NCI-H345 treated with DMSO at 0.1 percent for 48 hours (cell line): Measurements from ENCODE around the gene CENPM.

Source experiments
- DNase-seq: peaks from one replicate; lab custom pipeline; 2025; ENCODE audit not compliant: unreplicated experiment; lab: John Stamatoyannopoulos, UW

The CENPM gene

GRCh38 chr22:41915035-41915785 lies 31.7 kb downstream of the CENPM start, which contains the start of gene SHISA8:
Gene SHISA8, minus strand, starts transcription at chr22:41915074. Its CDS starts 407 bp downstream, at chr22:41914667.
- no peak for DNase-seq

GRCh38 chr22:41914611-41915034 lies 32.3 kb downstream of the CENPM start:
- DNase-seq: no peak

- no peak for DNase-seq
Observed at GRCh38 chr22:41913842-41914534, 33.0 kb downstream of the CENPM start.

GRCh38 chr22:41913040-41913719 lies 33.8 kb downstream of the CENPM start:
- DNase-seq: no peak

GRCh38 chr22:41912338-41913039 lies 34.5 kb downstream of the CENPM start:
- no peak for DNase-seq

- no peak for DNase-seq
Observed at GRCh38 chr22:41911001-41911611, 35.8 kb downstream of the CENPM start.

- DNase-seq: no peak
Observed at GRCh38 chr22:41910050-41911000, 36.6 kb downstream of the CENPM start.

GRCh38 chr22:41909310-41910049 lies 37.5 kb downstream of the CENPM start:
- no peak for DNase-seq

GRCh38 chr22:41908411-41909309 lies 38.3 kb downstream of the CENPM start:
- no peak for DNase-seq

GRCh38 chr22:41907436-41908401 lies 39.2 kb downstream of the CENPM start:
- no peak for DNase-seq

GRCh38 chr22:41906822-41907221 lies 40.1 kb downstream of the CENPM start:
- no peak for DNase-seq

GRCh38 chr22:41905411-41906202 lies 41.3 kb downstream of the CENPM start:
- no peak for DNase-seq

GRCh38 chr22:41904450-41905410 lies 42.2 kb downstream of the CENPM start:
- no peak for DNase-seq

- DNase-seq: no peak
Observed at GRCh38 chr22:41902932-41903421, 44.0 kb downstream of the CENPM start.

- DNase-seq: no peak
Observed at GRCh38 chr22:41902016-41902415, 44.9 kb downstream of the CENPM start.
